Measurements from ENCODE around the gene EPHA1. TPM values are rescaled to one million over a fixed set of nuclear protein-coding genes. Genes with fewer than 3 reads are reported as not detected.
"Not testable (repeated sequence)": the region's sequence is repeated elsewhere in the genome, so short reads cannot be mapped to it uniquely, and the experiment has no call there.

The EPHA1 gene
- total RNA-seq, 1 donor from 2014 or later, result 0.66 TPM

- intact Hi-C loops (cut with micrococcal nuclease), result no loop called here
Measured at GRCh38 chr7:143431109-143431508, 22.5 kb upstream of the EPHA1 start.

DNA sequence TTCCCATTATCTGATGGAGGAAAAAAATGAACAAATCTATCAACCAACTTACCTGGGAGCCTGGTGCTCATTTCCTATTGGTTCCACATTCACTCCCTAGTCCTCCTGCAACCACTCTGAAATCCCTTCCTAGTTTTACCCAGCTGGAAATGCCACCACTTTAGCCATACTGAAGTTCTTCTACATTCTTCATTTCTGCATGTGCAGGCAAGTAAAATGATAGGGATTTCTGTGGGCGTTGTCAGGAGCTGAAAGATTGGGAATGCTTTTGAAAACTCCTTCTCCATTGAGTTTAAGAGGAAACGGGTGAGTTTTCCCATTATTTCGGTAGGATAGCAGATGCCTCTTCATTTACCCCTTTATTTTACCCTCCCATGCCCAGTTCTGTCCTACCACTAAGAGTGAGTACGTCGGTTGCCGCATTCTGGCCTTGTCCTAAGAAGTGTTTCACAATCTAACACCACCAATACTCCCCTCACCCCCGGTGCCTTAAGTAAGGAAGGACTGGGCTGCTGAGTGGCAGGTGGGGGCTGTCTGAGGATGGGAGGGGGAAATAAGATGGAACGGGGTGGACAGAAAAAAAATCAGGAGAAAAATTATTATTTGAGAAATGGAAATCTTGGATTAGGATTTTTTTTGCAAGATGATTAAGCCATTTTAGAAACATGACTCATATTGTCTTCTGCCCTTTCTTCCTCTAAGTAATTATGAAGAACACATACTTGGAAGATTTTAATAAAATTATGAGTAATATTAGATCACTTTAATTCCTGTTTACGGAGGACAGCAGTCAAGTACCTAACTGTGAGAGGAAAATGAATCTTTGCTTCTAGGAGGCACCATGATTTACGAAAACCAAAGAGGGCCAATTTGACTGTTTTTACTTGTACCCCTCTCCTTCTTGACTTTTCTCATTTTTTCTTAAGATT lies 21.4 kb upstream of the EPHA1 start:
- intact Hi-C loops (cut with micrococcal nuclease), result no loop called here

DNA sequence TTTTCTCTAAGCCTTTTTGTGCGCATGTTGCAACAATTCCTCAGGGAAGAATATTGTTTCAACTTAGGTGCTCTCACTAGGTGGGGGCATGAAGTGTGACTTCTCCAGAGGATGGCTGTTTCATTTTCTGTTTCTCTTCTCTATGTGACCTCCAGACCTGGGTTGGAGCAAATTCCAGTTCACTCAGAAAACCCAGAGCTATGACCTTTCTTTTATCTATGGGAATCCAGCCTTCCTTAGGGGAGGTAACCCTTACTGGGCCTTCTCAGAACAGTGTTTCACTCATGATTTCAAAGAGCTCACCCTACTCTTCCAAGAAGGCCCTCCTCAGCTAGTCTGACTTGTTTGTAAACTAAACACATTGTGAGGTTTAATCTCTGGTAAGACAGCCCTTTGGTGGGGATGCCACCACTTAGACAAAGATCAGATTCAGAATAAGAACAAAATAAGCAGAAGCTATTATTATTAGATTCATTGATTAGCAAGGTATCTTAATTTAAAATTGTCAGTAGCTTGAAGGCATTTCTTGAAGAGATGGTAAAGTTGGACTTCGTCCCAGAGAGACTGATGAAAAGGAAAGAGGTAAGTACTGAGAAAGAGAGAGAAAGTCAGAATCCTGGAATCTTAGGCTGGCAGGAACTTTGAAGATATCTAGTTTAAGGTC lies 18.0 kb upstream of the EPHA1 start:
- intact Hi-C loops (cut with micrococcal nuclease), result no loop called here

GRCh38 chr7:143424476-143424875 lies 15.8 kb upstream of the EPHA1 start:
- intact Hi-C loops (cut with micrococcal nuclease), result not testable (repeated sequence)

DNA sequence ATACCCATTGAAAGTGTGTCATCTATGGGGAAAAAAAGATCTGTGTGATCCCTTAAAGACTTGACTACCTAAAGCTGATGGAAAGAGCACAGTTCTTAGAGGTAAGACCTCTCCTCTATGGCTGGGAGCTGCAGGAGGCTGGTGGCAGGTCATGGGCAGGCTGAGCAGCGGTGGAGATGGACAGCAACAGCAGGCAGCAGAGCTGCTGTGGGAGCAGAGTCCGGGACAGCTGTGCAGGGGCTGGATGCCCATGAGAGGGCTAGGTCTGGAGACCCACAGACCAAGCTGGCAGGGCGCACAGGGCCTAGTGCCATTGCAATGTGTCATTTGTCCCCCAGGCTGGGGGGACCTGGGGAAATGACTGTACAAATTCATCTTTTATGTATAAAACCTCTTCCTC lies 13.4 kb upstream of the EPHA1 start:
- intact Hi-C loops (cut with micrococcal nuclease), result no loop called here

GRCh38 chr7:143420624-143421023 lies 12.0 kb upstream of the EPHA1 start:
- intact Hi-C loops (cut with micrococcal nuclease), result not testable (repeated sequence)

GRCh38 chr7:143419880-143420279 lies 11.2 kb upstream of the EPHA1 start:
- intact Hi-C loops (cut with micrococcal nuclease), result loop anchor here (5.0 to 10.0 kb wide), 2 partner anchors 113 to 705 kb away; partner anchors contain the start of gene OR2A14

GRCh38 chr7:143418681-143419458 lies 10.2 kb upstream of the EPHA1 start:
- intact Hi-C loops (cut with micrococcal nuclease), result loop anchor here (5.0 to 10.0 kb wide), 2 partner anchors 112 to 706 kb away; partner anchors contain the start of gene OR2A14

GRCh38 chr7:143417734-143418383 lies 9.2 kb upstream of the EPHA1 start:
- intact Hi-C loops (cut with micrococcal nuclease), result loop anchor here (2.0 to 10.0 kb wide), 3 partner anchors 73 to 707 kb away; partner anchors contain the start of gene OR2A14

DNA sequence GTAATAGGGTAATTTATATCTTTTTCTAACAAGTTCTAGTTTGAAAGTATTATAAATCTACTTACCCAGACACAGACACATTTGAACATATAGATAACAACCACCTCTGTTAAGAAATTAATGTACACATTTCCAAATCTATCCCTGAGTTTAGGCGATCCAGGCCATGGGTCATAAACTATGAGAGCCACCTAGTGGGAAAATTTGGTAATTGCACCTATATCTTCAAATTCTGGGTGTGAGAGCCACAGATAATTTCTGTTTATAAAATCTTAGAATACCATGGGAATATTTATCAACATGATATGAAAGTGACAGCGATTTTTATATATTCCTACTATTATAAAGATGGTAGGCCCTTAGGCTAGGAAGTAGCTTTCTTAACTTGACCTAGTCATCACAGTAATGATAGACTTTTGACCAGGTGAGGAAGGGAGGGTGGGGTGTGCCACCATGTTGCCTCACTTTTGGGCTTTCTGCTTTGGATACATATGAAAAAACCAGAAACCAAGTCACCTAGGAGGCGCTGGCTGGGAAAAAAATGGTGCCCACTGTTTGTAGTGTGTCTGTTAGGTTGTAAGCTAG lies 8.0 kb upstream of the EPHA1 start:
- intact Hi-C loops (cut with micrococcal nuclease), result loop anchor here (1.0 to 10.0 kb wide), 7 partner anchors 36 to 708 kb away; partner anchors contain the start of gene OR2A14

GRCh38 chr7:143415742-143416397 lies 7.2 kb upstream of the EPHA1 start:
- intact Hi-C loops (cut with micrococcal nuclease), result loop anchor here (1.0 to 10.0 kb wide), 7 partner anchors 36 to 709 kb away; partner anchors contain the start of gene OR2A14

GRCh38 chr7:143415209-143415608 lies 6.6 kb upstream of the EPHA1 start:
- intact Hi-C loops (cut with micrococcal nuclease), result loop anchor here (5.0 to 10.0 kb wide), 2 partner anchors 108 to 710 kb away; partner anchors contain the start of gene OR2A14

DNA sequence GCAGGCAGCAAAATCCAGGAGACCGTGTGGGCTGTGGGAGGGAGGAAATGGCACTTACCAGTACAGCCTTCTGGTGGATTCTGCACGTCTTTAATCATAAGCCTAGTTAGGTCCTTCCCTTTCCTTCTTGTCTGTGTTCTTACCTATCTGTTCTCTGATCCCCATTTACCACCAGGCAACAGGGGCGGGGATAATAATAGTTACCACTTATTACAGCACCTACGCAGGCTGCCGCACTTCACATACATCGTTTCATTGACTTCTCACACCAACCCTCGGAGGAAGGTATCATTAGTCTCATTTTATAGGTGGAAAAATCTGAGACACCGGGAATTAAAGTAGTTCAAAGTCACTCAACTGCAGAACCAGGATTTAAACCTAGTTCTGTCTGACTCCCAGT lies 4.5 kb upstream of the EPHA1 start:
- intact Hi-C loops (cut with micrococcal nuclease), result loop anchor here (10.0 kb wide), 1 partner anchor 712 kb away; the partner anchor contains the start of gene OR2A14

DNA sequence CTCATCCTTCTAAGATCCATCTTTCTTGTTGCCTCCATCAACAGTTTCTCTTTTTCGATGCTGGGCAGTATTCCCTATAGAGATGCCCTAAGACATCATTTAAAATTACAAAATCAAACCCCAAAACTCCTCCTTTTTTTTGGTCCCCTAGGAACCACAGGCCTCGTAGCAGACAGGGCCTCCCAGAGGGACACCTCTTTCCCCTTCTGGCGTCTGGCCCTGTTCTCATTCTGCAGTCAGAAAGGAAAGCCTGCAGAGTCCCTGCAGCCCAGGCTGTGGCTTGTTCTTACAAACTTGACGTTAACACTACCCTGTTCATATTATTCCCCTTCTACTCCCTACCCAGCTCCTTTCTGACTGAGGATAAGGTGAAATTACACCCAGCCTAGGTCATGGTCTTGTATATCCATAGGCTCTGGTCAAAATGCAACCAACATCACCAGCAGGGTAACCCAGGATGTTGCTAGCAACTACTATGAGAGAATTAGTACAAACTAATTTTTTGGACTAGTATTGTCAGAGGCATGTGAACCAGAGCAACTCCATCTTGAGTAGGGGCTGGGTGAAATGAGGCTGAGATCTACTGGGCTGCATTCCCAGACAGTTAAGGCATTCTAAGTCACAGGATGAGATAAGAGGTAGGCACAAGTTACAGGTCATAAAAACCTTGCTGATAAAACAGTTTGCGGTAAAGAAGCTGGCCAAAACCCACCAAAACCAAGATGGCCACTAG lies 3.5 kb upstream of the EPHA1 start:
- intact Hi-C loops (cut with micrococcal nuclease), result loop anchor here (10.0 kb wide), 1 partner anchor 713 kb away; the partner anchor contains the start of gene OR2A14

DNA sequence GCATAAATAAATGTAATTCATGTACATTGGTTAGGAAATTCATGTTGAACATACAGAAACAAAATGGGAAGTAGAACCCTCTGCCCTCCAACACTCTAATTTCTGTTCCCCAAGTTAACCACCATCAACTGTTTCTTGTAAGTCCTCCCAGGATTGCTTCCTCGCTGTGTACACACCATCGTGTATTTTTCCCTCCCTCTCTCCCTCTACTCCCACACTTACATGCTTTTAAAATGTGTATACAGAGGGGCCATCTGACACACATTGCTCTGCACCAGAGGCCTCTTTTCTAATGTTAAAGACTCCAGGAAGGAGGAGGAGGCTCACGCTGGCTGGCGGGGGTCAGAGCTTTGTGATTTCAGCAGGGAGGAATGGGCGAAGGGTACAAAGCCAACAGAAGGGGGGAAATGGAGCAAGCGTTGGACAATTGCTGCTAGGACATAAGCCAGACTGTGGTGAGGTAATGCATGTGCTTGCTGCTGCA lies 1.9 kb upstream of the EPHA1 start:
- intact Hi-C loops (cut with micrococcal nuclease), result loop anchor here (10.0 kb wide), 1 partner anchor 714 kb away; the partner anchor contains the start of gene OR2A14

DNA sequence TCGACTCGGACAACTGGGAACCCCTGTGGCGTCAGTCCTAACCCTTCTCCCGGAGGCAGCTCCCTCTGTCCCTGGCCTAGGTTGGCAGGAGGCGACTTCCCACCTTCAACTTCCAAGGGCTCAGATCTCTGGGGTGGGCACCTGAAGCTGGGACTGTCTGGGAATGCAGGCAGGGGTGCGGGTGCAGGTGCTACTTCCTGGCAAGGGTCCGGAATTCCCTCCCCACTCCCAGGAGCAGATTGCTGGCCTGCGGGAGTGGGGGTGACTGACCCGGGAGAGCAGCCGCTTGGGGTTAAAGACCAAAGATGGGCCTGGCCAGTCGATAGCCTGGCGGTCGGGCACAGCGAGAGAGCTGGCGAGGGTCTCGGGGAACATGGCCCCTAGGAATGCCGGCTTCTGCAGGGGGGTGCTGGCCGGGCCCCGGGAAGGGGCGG lies 387 bp downstream of the EPHA1 start:
- intact Hi-C loops (cut with micrococcal nuclease), result loop anchor here (1.0 to 5.0 kb wide), 2 partner anchors 27 to 494 kb away; partner anchors contain the start of genes TCAF1 and ZYX

GRCh38 chr7:143407287-143408251 lies 1.1 kb downstream of the EPHA1 start:
- intact Hi-C loops (cut with micrococcal nuclease), result loop anchor here (1.0 to 5.0 kb wide), 3 partner anchors 23 to 495 kb away; partner anchors contain the start of genes TCAF1 and ZYX
